Fibroblast of pulmonary artery (primary cell): ENCODE measurements around the gene CELSR1.

Source experiments
- DNase-seq: peaks from one replicate; pipeline ENCODE4 v3.0.0-alpha.2; 2010; ENCODE audit warnings: low read depth
- H3K4me3 ChIP-seq: replicated peaks from 2 replicates; pipeline ENCODE4 v1.5.1; 2011; ENCODE audit warnings: low read depth, mild to moderate bottlenecking, control low read depth, low read length, moderate library complexity
- TF ChIP-seq, protein P1 (sequence below): IDR thresholded peaks from 2 replicates; pipeline ENCODE4 v1.5.1; 2011; ENCODE audit warnings: mild to moderate bottlenecking, control low read depth, low read length, inconsistent platforms; ENCODE audit errors: missing control alignments

The CELSR1 gene

DNA sequence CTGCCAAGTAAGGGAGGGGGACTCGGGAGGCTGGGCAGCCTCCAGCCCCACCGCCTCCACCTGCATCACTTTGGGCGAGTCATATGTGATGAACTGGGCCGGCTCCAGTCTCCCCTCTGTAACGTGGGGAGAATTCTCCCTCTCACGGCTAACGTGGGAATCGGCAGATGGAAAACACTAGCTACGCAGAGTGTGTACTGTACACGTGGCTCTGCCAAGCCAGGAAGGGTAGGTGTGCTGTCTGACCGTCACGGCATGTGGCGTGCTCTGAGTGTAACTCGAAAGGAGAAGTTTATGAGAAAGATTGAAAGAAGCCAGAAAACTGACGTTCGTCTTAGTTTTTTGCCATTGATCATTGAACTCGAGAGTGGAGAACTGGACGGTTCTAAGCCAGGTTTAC, 188.2 kb downstream of the CELSR1 start:
- no peak for DNase-seq

DNA sequence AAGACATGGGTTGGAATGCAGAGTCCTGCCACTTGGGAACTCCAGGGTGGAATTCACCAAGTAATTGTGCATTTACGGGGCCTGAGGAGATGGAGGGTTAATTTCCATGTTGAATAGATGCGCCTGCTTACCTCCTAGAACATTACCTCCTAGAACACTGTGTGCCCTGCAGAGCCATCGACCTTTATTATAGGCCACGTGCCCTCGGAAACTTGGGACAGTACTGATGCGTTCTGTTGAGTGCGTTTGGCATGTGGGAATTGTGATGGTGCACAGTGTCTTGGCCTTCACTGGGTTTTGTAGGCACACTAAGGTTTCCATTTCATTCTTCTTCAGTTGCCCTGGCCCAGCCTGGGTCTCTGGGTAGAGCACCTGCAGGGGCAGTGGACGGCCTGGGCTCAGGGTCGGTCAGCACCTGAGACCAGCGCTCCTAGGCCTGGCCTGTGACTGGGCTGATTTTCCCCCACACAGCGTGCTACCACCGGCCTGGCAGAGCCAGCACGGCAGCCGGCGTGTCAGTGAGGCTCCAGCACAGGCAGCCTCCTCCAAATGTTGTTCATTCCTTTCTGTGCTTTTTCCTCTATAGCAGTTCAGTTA, 189.2 kb downstream of the CELSR1 start:
- TF ChIP-seq, protein P1, sequence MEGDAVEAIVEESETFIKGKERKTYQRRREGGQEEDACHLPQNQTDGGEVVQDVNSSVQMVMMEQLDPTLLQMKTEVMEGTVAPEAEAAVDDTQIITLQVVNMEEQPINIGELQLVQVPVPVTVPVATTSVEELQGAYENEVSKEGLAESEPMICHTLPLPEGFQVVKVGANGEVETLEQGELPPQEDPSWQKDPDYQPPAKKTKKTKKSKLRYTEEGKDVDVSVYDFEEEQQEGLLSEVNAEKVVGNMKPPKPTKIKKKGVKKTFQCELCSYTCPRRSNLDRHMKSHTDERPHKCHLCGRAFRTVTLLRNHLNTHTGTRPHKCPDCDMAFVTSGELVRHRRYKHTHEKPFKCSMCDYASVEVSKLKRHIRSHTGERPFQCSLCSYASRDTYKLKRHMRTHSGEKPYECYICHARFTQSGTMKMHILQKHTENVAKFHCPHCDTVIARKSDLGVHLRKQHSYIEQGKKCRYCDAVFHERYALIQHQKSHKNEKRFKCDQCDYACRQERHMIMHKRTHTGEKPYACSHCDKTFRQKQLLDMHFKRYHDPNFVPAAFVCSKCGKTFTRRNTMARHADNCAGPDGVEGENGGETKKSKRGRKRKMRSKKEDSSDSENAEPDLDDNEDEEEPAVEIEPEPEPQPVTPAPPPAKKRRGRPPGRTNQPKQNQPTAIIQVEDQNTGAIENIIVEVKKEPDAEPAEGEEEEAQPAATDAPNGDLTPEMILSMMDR: no peak
- no peak overlapping the region for H3K4me3 ChIP-seq
- DNase-seq: no peak

More for the DNA sequence above, 188.2 kb downstream of the CELSR1 start:
- TF ChIP-seq, protein P1: no peak
- no peak overlapping the region for H3K4me3 ChIP-seq

DNA sequence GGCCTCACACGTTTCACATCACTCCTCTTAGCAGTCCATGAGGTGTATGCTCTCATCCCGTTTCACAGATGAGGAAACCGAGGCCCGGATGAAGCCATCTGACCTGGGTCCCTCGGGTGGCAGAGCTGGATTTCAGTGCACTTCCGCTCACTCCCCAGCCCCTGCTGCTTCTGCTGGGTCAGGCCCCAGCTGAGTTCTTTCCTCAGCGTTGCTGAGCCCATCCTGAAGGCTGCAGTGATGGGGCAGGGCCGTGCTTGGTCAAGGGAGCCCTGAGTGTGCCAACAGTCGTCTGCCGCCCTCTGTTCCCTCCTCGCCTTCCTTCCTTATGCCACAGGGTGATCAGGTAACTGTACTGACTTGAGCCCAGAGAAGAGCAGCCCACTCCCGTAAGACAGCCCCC, 189.8 kb downstream of the CELSR1 start:
- TF ChIP-seq, protein P1: no peak
- DNase-seq: no peak
- no peak overlapping the region for H3K4me3 ChIP-seq

DNA sequence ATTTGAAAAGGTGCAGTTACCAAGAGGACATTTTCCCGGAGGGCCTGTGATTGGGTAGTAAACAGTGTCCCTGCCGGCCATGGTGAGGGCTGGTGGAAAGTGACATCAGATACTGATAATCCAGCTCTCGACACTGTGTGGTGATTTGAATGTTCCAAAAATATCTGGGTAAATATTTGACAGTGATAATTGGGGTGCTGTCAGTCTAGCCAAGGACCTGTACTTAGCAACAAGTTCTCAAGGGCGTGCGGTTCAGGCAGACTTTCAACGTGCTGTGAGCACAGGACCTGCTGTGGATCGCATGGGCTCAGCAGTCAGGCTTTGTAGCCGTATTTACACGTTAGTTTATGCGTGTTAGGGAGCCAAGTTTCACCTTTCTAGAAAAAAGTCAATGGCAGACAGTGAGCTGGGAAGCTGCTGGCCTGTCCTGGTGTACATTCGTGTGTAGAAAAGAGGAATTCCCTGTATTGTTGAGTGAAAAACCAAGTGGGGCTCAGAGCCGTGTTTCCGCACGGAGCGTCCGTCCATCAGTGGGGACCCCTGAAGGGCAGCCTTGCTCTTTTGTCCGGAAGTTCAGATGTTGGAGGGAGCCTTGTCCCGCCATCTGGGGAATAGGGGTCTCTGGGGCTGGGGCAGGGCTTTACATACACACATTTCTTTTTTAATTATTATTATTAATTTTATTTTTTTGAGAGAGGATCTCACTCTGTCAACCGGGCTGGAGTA, 190.6 kb downstream of the CELSR1 start:
- no peak for DNase-seq
- H3K4me3 ChIP-seq: no peak overlapping the region
- TF ChIP-seq, protein P1: no peak

DNA sequence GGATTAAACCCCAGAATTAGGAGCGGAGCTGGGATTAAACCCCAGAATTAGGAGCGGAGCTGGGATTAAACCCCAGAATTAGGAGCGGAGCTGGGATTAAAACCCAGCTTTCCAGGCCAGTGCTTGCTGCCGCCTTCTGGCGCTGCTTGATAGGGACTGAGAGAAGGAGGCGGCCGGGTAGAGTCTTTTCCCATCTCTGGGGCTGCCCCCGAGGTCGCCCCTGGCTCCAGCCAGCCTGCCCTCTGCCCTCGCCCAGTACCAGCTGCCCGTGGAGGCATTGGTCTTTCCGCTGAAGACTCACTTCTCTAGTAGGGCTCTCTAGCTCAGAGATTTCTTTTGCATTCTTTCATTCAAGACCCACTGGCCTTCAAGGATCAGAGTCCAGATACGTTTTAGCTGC, 196.7 kb downstream of the CELSR1 start:
- no peak for DNase-seq
- no peak overlapping the region for H3K4me3 ChIP-seq
- TF ChIP-seq, protein P1: no peak

DNA sequence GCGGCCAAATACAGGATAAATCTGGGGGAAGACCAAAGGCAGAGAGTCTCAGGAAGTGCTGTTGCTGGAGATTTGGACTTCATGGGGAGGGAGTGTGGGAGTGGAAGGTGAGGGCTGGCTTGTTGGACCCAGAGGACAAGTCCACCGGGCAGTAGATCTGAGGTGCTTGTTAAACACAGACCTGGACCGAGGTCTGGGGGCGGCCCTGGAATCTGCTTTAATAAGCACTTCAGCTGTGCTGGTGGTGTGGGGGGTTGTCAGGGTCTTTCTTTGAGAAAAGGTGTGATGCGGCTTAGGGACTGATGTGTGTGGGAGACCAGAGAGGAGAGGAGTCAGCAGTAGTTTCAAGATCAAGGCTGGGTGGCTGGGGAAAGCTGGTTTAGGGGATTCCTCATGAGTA, 197.5 kb downstream of the CELSR1 start:
- TF ChIP-seq, protein P1: no peak
- no peak overlapping the region for H3K4me3 ChIP-seq
- DNase-seq: no peak

DNA sequence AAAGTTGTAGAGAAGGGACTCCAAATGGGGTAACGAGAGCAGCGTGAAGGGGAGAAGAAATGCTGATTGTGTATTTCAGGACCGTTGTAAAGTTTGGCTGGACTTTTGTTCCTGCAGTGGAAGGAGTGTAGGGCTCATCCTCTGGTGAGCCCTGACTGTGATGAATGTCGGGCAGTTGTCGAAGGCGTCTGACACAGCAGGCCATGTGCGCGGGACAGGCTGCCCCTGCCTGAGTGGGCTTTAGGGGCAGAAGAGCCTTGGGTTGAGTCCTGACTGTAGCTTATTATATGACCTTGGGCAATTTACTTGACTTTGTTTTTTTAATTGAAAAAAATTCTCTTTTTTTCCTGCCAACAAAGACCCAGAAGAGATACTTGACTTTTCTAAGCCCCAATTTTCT, 198.8 kb downstream of the CELSR1 start:
- no peak for DNase-seq
- TF ChIP-seq, protein P1: no peak
- no peak overlapping the region for H3K4me3 ChIP-seq
